Myocyte (in vitro differentiated cells): ENCODE results near the gene PLG. TPM values are rescaled to one million over a fixed set of nuclear protein-coding genes. Genes with fewer than 3 reads are reported as not detected.
"Not testable (repeated sequence)": the region's sequence is repeated elsewhere in the genome, so short reads cannot be mapped to it uniquely, and the experiment has no call there.

Experiments used
- DNase-seq: peaks from one replicate; pipeline ENCODE4 v3.0.0-alpha.2; 2012; ENCODE audit warnings: low read depth
- total RNA-seq: library from RNA; depleted of rRNA; stranded (reverse); fragments of >200 nt; gene quantifications from 2 replicates; pipeline ENCODE4 v1.2.3, GENCODE V29; 2014

PLG gene
- total RNA-seq, 1 donor from 2014 or later: not detected

- no peak for DNase-seq
Measured at GRCh38 chr6:160774399-160774798, 72.4 kb downstream of the PLG start.

GRCh38 chr6:160775792-160776580, 73.9 kb downstream of the PLG start:
- no peak for DNase-seq

- not testable (repeated sequence) for DNase-seq
Measured at GRCh38 chr6:160779095-160779494, 77.1 kb downstream of the PLG start.

GRCh38 chr6:160780656-160781055, 78.6 kb downstream of the PLG start:
- not testable (repeated sequence) for DNase-seq

- DNase-seq: no peak
Measured at GRCh38 chr6:160781298-160781697, 79.3 kb downstream of the PLG start.

- no peak for DNase-seq
Measured at GRCh38 chr6:160782228-160782627, 80.2 kb downstream of the PLG start.

GRCh38 chr6:160783741-160784140, 81.7 kb downstream of the PLG start:
- no peak for DNase-seq

GRCh38 chr6:160788126-160788525, 86.1 kb downstream of the PLG start:
- DNase-seq: not testable (repeated sequence)

GRCh38 chr6:160788806-160789205, 86.8 kb downstream of the PLG start:
- no peak for DNase-seq

GRCh38 chr6:160789263-160790027, 87.4 kb downstream of the PLG start:
- DNase-seq: no peak

GRCh38 chr6:160790028-160790792, 88.2 kb downstream of the PLG start:
- peak; percentile 3 for DNase-seq

GRCh38 chr6:160791459-160791858, 89.4 kb downstream of the PLG start:
- no peak for DNase-seq

- no peak for DNase-seq
Measured at GRCh38 chr6:160791981-160792418, 90.0 kb downstream of the PLG start.

- peak; percentile 1 for DNase-seq
Measured at GRCh38 chr6:160792708-160793107, 90.7 kb downstream of the PLG start.

- DNase-seq: no peak
Measured at GRCh38 chr6:160793652-160794051, 91.6 kb downstream of the PLG start.

GRCh38 chr6:160795721-160796120, 93.7 kb downstream of the PLG start:
- DNase-seq: no peak

- no peak for DNase-seq
Measured at GRCh38 chr6:160798625-160799024, 96.6 kb downstream of the PLG start.

GRCh38 chr6:160799801-160800506, 97.9 kb downstream of the PLG start:
- no peak for DNase-seq

GRCh38 chr6:160801418-160801817, 99.4 kb downstream of the PLG start:
- no peak for DNase-seq

- DNase-seq: not testable (repeated sequence)
Measured at GRCh38 chr6:160802049-160802448, 100.0 kb downstream of the PLG start.
